GM06990 (cell line): ENCODE data around the gene CHN1.

ENCODE experiments used
- DNase-seq: peaks from one replicate; pipeline ENCODE4 v3.0.0-alpha.2; 2011; ENCODE audit not compliant: insufficient read length; ENCODE audit errors: extremely low read depth
- H3K27me3 ChIP-seq: replicated peaks from 2 replicates; pipeline ENCODE4 v1.6.0; 2011; ENCODE audit warnings: low read length; ENCODE audit not compliant: control insufficient read depth, insufficient read depth
- H3K36me3 ChIP-seq: 2 replicates; pipeline ENCODE4 v1.5.1; 2011; ENCODE audit warnings: low read length; ENCODE audit not compliant: control insufficient read depth, insufficient read depth
- H3K4me3 ChIP-seq: replicated peaks from 2 replicates; pipeline ENCODE4 v1.5.1; 2011; ENCODE audit warnings: low read depth, mild to moderate bottlenecking, control low read depth, low read length
- CTCF ChIP-seq: IDR thresholded peaks from 2 replicates; pipeline ENCODE4 v1.5.1; 2011; ENCODE audit warnings: low read length, control low read depth, mild to moderate bottlenecking, inconsistent platforms; ENCODE audit not compliant: insufficient read depth, poor library complexity, severe bottlenecking

CHN1 gene

GRCh38 chr2:174874085-174874484 lies 131.1 kb downstream of the CHN1 start:
- no peaks in the 10 kb centered on the region for H3K27me3 ChIP-seq
- no peak overlapping the region for H3K4me3 ChIP-seq
- no peak for DNase-seq
- no peak for TF ChIP-seq CTCF
- H3K36me3 ChIP-seq: no peaks in the 10 kb centered on the region

- Histone ChIP-seq H3K36me3 (no peaks in the 10 kb centered on the region), H3K27me3 (no peaks in the 10 kb centered on the region), H3K4me3 (no peak overlapping the region)
- no peak for DNase-seq
- no peak for TF ChIP-seq CTCF
Measured at GRCh38 chr2:174873471-174873870, 131.7 kb downstream of the CHN1 start.

GRCh38 chr2:174870787-174871186 lies 134.4 kb downstream of the CHN1 start:
- no peak for TF ChIP-seq CTCF
- Histone ChIP-seq H3K36me3 (no peaks in the 10 kb centered on the region), H3K4me3 (no peak overlapping the region), H3K27me3 (no peaks in the 10 kb centered on the region)
- DNase-seq: no peak

- H3K27me3 ChIP-seq: no peaks in the 10 kb centered on the region
- H3K36me3 ChIP-seq: no peaks in the 10 kb centered on the region
- no peak for TF ChIP-seq CTCF
- no peak for DNase-seq
- no peak overlapping the region for H3K4me3 ChIP-seq
Measured at GRCh38 chr2:174868878-174869277, 136.3 kb downstream of the CHN1 start.

GRCh38 chr2:174866421-174866820 lies 138.8 kb downstream of the CHN1 start:
- no peak for DNase-seq
- H3K4me3 ChIP-seq: no peak overlapping the region
- no peaks in the 10 kb centered on the region for H3K27me3 ChIP-seq

More at GRCh38 chr2:174866421-174866820, 138.8 kb downstream of the CHN1 start:
- H3K36me3 ChIP-seq: no peaks in the 10 kb centered on the region
- no peak for TF ChIP-seq CTCF
